ENCODE data around the gene NFX1. TPM values are rescaled to one million over a fixed set of nuclear protein-coding genes. Genes with fewer than 3 reads are reported as not detected.

The NFX1 gene
- total and polyA plus RNA-seq, 4 donors, result 13.7 to 27.9 (median 14.6) TPM

DNA sequence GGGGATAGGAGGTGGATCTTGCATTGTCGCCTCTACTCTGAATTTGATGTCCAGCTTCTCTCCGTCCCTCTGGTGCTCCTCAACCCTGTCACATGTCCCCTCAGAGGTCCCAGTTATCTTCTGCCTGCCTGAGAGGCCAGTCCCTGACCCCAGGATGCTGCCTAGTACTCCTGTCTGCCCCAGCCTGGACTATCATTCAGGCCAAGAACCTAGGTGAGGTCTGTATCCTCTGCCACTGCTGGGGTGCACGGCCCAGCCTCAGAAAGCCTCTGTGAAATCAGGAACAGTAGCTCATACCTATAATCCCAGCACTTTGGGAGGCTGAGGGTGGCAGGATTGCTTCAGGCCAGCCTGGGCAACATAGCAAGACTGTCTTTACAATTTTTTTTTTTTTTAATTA lies 41.7 kb upstream of the NFX1 start (continued):
- no peak for TF ChIP-seq REST (IDR thresholded peaks at IDR 0.05)
- no peak for TF ChIP-seq RAD21 (IDR thresholded peaks at IDR 0.05)
- TF ChIP-seq YY1 (IDR thresholded peaks at IDR 0.05), result no peak
- no peak for TF ChIP-seq FOXA2 (IDR thresholded peaks at IDR 0.05)
- TF ChIP-seq SP1 (IDR thresholded peaks at IDR 0.05), result no peak
- no peak for TF ChIP-seq TAF1 (conservative IDR thresholded peaks at IDR 0.05)
- TF ChIP-seq RXRA (IDR thresholded peaks at IDR 0.05), result no peak

- Histone ChIP-seq H3K36me3 (ENCODE audit: control insufficient read depth in 4 of 4, insufficient read depth in 3 of 4, low read depth in 1 of 4, low read length in 3 of 4) (peaks cover 0 to 19% (median 5%) of the 10 kb centered on the region in 4 donors), H3K9me3 (ENCODE audit: control insufficient read depth in 4 of 4, low read length in 3 of 4) (no peaks in the 10 kb centered on the region), H3K4me1 (ENCODE audit: control insufficient read depth in 4 of 4, insufficient read depth in 4 of 4, low read length in 3 of 4) (no peaks in the 10 kb centered on the region), H3K4me3 (ENCODE audit: low read depth in 1 of 3, low read length in 3 of 3) (no peak overlapping the region), H3K9ac (ENCODE audit: low read depth in 1 of 2, low read length in 2 of 2) (no peak overlapping the region), H3K27me3 (ENCODE audit: control insufficient read depth in 4 of 4, insufficient read depth in 4 of 4, low read length in 3 of 4) (no peaks in the 10 kb centered on the region), H3K27ac (ENCODE audit: low read depth in 1 of 2, low read length in 2 of 2) (no peak overlapping the region)
- no peak for DNase-seq (ENCODE audit: low spot score)
- WGBS, result 84% methylated on average over 6 of the region's 6 CpGs
- TF ChIP-seq GABPA (IDR thresholded peaks at IDR 0.05 in 1 of 2, conservative IDR thresholded peaks at IDR 0.05 in 1 of 2) (no peak), FOXA2 (IDR thresholded peaks at IDR 0.05) (no peak), SP1 (IDR thresholded peaks at IDR 0.05) (no peak), HNF4A (conservative IDR thresholded peaks at IDR 0.05) (no peak), EGR1 (IDR thresholded peaks at IDR 0.05; ENCODE audit: low read depth in 2 of 2) (no peak)
- TF ChIP-seq, protein P1, sequence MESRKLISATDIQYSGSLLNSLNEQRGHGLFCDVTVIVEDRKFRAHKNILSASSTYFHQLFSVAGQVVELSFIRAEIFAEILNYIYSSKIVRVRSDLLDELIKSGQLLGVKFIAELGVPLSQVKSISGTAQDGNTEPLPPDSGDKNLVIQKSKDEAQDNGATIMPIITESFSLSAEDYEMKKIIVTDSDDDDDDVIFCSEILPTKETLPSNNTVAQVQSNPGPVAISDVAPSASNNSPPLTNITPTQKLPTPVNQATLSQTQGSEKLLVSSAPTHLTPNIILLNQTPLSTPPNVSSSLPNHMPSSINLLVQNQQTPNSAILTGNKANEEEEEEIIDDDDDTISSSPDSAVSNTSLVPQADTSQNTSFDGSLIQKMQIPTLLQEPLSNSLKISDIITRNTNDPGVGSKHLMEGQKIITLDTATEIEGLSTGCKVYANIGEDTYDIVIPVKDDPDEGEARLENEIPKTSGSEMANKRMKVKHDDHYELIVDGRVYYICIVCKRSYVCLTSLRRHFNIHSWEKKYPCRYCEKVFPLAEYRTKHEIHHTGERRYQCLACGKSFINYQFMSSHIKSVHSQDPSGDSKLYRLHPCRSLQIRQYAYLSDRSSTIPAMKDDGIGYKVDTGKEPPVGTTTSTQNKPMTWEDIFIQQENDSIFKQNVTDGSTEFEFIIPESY (IDR thresholded peaks at IDR 0.05), result no peak
These were observed 41.1 kb upstream of the NFX1 start for GRCh38 chr9:33249087-33249658.

GRCh38 chr9:33249983-33250382 lies 40.3 kb upstream of the NFX1 start:
- Histone ChIP-seq H3K27ac (ENCODE audit: low read depth in 1 of 2, low read length in 2 of 2) (no peak overlapping the region), H3K9me3 (ENCODE audit: control insufficient read depth in 4 of 4, low read length in 3 of 4) (no peaks in the 10 kb centered on the region), H3K36me3 (ENCODE audit: control insufficient read depth in 4 of 4, insufficient read depth in 3 of 4, low read depth in 1 of 4, low read length in 3 of 4) (peaks cover under 1 to 27% (median 11%) of the 10 kb centered on the region in 4 donors), H3K4me3 (ENCODE audit: low read depth in 1 of 3, low read length in 3 of 3) (no peak overlapping the region), H3K9ac (ENCODE audit: low read depth in 1 of 2, low read length in 2 of 2) (no peak overlapping the region), H3K27me3 (ENCODE audit: control insufficient read depth in 4 of 4, insufficient read depth in 4 of 4, low read length in 3 of 4) (no peaks in the 10 kb centered on the region), H3K4me1 (ENCODE audit: control insufficient read depth in 4 of 4, insufficient read depth in 4 of 4, low read length in 3 of 4) (no peaks in the 10 kb centered on the region)
- DNase-seq (ENCODE audit: low spot score), result no peak
- WGBS, result 95% methylated on average over 2 of the region's 2 CpGs
- TF ChIP-seq, protein P2, sequence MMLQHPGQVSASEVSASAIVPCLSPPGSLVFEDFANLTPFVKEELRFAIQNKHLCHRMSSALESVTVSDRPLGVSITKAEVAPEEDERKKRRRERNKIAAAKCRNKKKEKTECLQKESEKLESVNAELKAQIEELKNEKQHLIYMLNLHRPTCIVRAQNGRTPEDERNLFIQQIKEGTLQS (IDR thresholded peaks at IDR 0.05), result no peak
- TF ChIP-seq YY1 (IDR thresholded peaks at IDR 0.05) (no peak), TAF1 (conservative IDR thresholded peaks at IDR 0.05) (no peak), EGR1 (IDR thresholded peaks at IDR 0.05; ENCODE audit: low read depth in 2 of 2) (no peak)

All from liver (tissue), 9 donors.